ENCODE measurements around the gene INHA.

The INHA gene

GRCh38 chr2:219613461-219614070 is 41.5 kb downstream of the INHA start:
- DNase-seq = no peak

GRCh38 chr2:219614076-219614860 is 42.2 kb downstream of the INHA start:
- no peak for DNase-seq

- DNase-seq = no peak
Observed at GRCh38 chr2:219615036-219615435, 42.9 kb downstream of the INHA start.

GRCh38 chr2:219615894-219616293 is 43.8 kb downstream of the INHA start:
- no peak for DNase-seq

- DNase-seq = no peak
Observed at GRCh38 chr2:219616550-219616949, 44.4 kb downstream of the INHA start.

- no peak for DNase-seq
Observed at GRCh38 chr2:219618733-219619122, 46.6 kb downstream of the INHA start.

- no peak for DNase-seq
Observed at GRCh38 chr2:219619235-219619634, 47.1 kb downstream of the INHA start.

- DNase-seq = no peak
Observed at GRCh38 chr2:219620546-219620945, 48.4 kb downstream of the INHA start.

- DNase-seq = no peak
Observed at GRCh38 chr2:219621935-219622334, 49.8 kb downstream of the INHA start.

- no peak for DNase-seq
Observed at GRCh38 chr2:219622472-219622871, 50.4 kb downstream of the INHA start.

GRCh38 chr2:219624565-219624964 is 52.5 kb downstream of the INHA start:
- DNase-seq = no peak

GRCh38 chr2:219625179-219625578 is 53.1 kb downstream of the INHA start:
- DNase-seq = no peak

Data from left hindlimb (tissue), 1 donor.